HUES48 (cell line): ENCODE data around the gene MAML3.

Experiments used
- H3K27ac ChIP-seq: one replicate; pipeline ENCODE4 v1.7.0; 2013; ENCODE audit warnings: low read depth, low read length, inconsistent platforms
- H3K27me3 ChIP-seq: 2 replicates; pipeline ENCODE4 v1.6.1; 2013; ENCODE audit warnings: mild to moderate bottlenecking, low read length; ENCODE audit not compliant: control insufficient read depth, insufficient read depth
- H3K36me3 ChIP-seq: 2 replicates; pipeline ENCODE4 v1.6.1; 2013; ENCODE audit warnings: low read length; ENCODE audit not compliant: control insufficient read depth, insufficient read depth
- H3K4me1 ChIP-seq: 2 replicates; pipeline ENCODE4 v1.6.1; 2013; ENCODE audit warnings: mild to moderate bottlenecking, low read length; ENCODE audit not compliant: control insufficient read depth, insufficient read depth
- H3K4me3 ChIP-seq: 2 replicates; pipeline ENCODE4 v1.5.1; 2013; ENCODE audit warnings: mild to moderate bottlenecking, low read depth, low read length
- H3K9ac ChIP-seq: 2 replicates; pipeline ENCODE4 v1.6.1; 2013; ENCODE audit warnings: mild to moderate bottlenecking, low read depth, low read length, moderate library complexity
- H3K9me3 ChIP-seq: 2 replicates; pipeline ENCODE4 v1.6.1; 2013; ENCODE audit warnings: low read length; ENCODE audit not compliant: control insufficient read depth, insufficient read depth

The MAML3 gene

DNA sequence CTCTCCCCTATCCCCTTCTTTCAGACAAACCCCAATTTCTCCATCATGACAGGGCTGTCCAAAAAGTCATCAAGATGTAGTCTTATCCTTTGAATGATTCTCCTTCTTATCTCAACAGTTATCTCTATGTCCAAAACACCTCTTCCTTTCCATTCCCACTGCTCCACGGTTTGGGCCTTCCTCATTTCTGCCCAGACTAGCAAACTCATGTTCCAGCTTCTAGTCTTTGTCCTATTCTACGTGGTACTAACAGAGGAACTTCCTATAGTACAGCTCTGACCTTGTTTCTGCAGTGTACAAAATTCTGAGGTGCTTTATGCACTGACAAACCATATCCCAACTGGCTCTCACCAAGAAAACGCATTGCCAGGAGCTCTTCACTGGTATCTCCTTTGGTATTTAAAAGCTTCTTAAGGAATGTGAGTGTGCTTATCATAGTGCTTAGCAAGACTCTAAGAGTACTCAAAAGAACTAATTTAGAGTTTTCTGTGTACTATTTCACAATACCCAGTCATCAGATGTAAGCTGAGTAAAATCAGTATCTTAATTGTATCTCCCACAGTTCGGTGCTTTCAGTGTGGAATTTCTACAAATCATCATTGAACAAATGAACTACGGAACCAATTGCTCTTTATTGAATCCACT, 65.5 kb downstream of the MAML3 start:
- no peak overlapping the region for H3K27ac ChIP-seq
- H3K9me3 ChIP-seq, result no peaks in the 10 kb centered on the region
- no peak overlapping the region for H3K4me3 ChIP-seq
- no peak overlapping the region for H3K9ac ChIP-seq
- no peaks in the 10 kb centered on the region for H3K27me3 ChIP-seq
- H3K4me1 ChIP-seq, result peaks cover 43% of the 10 kb centered on the region
- H3K36me3 ChIP-seq, result no peaks in the 10 kb centered on the region

DNA sequence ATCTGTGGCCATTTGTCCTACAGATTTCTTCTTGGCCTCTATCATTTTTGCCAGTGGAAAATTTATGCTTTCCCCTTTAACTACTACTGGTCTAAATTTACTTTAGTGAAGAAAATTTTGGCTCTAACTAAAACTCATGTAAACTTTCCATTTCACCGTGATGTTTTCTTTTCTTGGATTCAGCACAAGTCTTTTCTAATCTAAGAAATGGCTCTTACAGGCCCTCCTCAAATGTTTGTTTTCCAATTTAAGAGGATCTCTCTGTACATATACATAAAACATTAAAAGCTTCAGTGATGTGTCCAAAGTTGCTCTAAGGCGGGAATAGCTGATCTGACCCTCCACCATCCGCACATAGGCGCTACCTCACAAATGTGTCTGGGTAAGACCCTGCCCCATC, 68.1 kb downstream of the MAML3 start:
- Histone ChIP-seq H3K4me1 (peaks cover 40% of the 10 kb centered on the region), H3K9ac (no peak overlapping the region), H3K9me3 (no peaks in the 10 kb centered on the region), H3K27me3 (no peaks in the 10 kb centered on the region), H3K4me3 (no peak overlapping the region), H3K36me3 (no peaks in the 10 kb centered on the region), H3K27ac (peak overlapping the region; percentile 8)

- peak overlapping the region; percentile 71 for H3K27ac ChIP-seq
- H3K9ac ChIP-seq, result no peak overlapping the region
- H3K9me3 ChIP-seq, result no peaks in the 10 kb centered on the region
- peaks cover 39% of the 10 kb centered on the region for H3K4me1 ChIP-seq
- H3K36me3 ChIP-seq, result no peaks in the 10 kb centered on the region
- no peaks in the 10 kb centered on the region for H3K27me3 ChIP-seq
- H3K4me3 ChIP-seq, result no peak overlapping the region
These were observed 68.8 kb downstream of the MAML3 start for GRCh38 chr4:140085062-140085622.

DNA sequence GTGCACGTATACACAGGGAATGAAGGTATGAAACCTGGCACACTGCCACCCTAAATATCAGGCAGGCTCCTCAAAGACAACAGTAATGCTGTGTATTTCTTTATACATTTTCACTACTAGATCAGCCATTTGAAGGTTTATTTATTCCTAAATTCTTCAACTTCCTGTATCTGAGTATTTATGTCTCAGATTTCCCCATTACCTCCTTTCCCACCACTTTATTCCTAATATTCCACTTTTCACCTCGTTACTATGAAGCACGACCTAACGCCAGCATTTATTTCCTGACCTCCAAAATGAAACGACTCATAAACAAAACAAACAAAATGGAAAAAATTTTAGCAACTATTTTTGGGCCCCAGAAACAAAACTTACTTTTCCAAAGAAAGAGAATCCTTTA, 69.6 kb downstream of the MAML3 start:
- Histone ChIP-seq H3K4me3 (no peak overlapping the region), H3K9me3 (no peaks in the 10 kb centered on the region), H3K27ac (peak overlapping the region; percentile 71), H3K27me3 (no peaks in the 10 kb centered on the region), H3K4me1 (peaks cover 44% of the 10 kb centered on the region), H3K36me3 (no peaks in the 10 kb centered on the region), H3K9ac (no peak overlapping the region)

DNA sequence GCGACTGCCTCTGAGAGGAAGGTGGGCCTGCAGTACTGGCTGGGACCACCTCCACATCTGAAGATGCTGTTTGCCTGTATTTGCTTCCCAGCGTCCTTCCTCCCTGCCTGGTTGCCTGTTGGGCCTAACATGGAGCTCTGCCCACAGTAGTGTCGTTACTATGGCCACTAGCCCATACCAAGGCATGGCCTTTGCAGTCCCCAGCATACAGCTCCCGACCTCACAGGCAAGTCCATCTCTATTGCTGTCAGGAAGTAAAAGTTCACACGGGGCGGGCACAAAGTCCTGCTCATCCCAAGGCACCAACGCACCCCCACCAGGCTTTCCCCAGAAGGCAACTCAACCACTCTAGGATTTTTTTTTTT, 71.6 kb downstream of the MAML3 start:
- Histone ChIP-seq H3K27me3 (no peaks in the 10 kb centered on the region), H3K9ac (no peak overlapping the region), H3K27ac (peak overlapping the region; percentile 40)

DNA sequence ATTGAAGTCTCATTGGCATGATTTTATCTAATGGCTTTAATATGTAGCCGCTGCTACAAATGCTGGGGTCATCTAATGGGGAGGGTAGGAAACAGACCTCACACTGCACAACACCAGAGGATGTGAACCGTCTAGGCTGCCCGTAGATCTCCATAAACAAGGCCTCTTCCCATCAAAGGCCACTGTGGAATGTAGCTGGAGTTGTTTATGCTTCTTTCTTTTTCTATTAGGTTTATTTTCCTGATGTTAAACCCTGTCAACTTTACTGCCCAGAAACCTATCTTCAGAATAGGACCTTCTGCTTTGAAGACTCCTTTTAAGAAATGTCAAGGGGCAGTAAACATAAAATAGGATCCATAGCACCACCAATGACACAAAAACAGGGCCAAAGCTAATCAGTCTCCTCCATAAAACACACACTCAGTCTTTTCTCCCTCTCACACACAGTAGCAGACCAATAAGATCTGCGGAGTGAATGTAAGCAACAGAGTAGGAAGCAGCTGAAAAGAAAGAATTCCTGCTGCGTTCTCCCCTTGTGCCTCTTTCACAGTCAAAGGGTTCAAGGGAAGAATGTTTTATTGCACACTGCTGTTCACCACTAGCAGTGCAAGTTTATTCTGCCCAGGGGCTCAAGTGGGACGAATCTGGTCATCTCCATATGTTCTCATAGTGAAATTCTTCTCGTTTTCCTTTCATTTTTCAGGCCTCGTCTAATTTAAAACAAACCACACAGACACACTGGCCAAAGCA, 72.2 kb downstream of the MAML3 start:
- peak overlapping the region; percentile 40 for H3K27ac ChIP-seq

More for the DNA sequence above, 71.6 kb downstream of the MAML3 start:
- Histone ChIP-seq H3K9me3 (no peaks in the 10 kb centered on the region), H3K4me3 (no peak overlapping the region), H3K36me3 (no peaks in the 10 kb centered on the region), H3K4me1 (peaks cover 48% of the 10 kb centered on the region)

DNA sequence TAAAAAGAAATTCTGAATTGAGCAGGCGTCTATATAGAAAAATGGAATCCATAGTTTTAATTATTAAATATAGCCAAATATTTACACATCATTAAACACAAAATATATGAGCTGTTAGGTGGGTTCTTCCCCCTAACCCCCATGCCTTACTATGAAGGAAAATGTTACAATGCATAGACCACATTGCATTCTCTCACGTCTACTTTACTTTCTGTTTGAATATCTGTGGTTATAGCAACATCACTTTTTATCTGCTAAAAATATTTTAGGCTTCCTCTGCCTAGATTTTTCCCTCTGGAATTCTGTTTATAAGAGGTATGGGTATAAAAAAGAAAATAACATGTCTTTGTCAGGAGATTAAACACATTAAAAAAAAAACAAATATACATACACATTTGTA, 73.1 kb downstream of the MAML3 start:
- no peaks in the 10 kb centered on the region for H3K9me3 ChIP-seq
- no peaks in the 10 kb centered on the region for H3K27me3 ChIP-seq
- no peaks in the 10 kb centered on the region for H3K36me3 ChIP-seq
- no peak overlapping the region for H3K9ac ChIP-seq
- H3K27ac ChIP-seq, result no peak overlapping the region
- no peak overlapping the region for H3K4me3 ChIP-seq
- peaks cover 48% of the 10 kb centered on the region for H3K4me1 ChIP-seq

More for the DNA sequence above, 72.2 kb downstream of the MAML3 start:
- Histone ChIP-seq H3K36me3 (no peaks in the 10 kb centered on the region), H3K9me3 (no peaks in the 10 kb centered on the region), H3K27me3 (no peaks in the 10 kb centered on the region), H3K4me3 (no peak overlapping the region), H3K4me1 (peaks cover 48% of the 10 kb centered on the region), H3K9ac (no peak overlapping the region)

DNA sequence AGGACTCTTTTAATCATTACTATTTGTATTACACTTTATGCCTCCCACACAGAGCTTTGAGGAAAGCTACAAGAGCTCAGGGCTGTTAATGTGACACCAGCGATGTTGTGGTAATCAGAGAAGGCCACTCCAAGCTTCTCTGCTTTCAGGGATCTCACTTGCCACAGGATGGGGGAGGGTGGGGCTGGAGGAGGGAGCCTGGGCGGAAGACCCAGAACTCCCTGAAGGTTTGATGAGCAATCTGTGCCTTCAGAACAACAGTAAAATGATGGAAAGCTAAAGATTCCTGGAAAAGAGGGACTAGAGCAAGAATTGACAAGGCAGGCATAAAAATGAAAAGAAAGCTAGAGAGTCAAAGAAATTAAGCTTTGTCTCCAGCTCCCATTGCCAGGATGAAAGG, 75.6 kb downstream of the MAML3 start:
- H3K4me1 ChIP-seq, result peaks cover 37% of the 10 kb centered on the region
- peak overlapping the region; percentile 52 for H3K27ac ChIP-seq
- no peaks in the 10 kb centered on the region for H3K36me3 ChIP-seq
- no peaks in the 10 kb centered on the region for H3K27me3 ChIP-seq
- no peak overlapping the region for H3K4me3 ChIP-seq
- H3K9me3 ChIP-seq, result no peaks in the 10 kb centered on the region
- no peak overlapping the region for H3K9ac ChIP-seq

- no peaks in the 10 kb centered on the region for H3K9me3 ChIP-seq
- H3K27me3 ChIP-seq, result no peaks in the 10 kb centered on the region
- no peaks in the 10 kb centered on the region for H3K36me3 ChIP-seq
- peaks cover 24% of the 10 kb centered on the region for H3K4me1 ChIP-seq
- no peak overlapping the region for H3K4me3 ChIP-seq
- no peak overlapping the region for H3K27ac ChIP-seq
- no peak overlapping the region for H3K9ac ChIP-seq
These were observed 77.7 kb downstream of the MAML3 start for GRCh38 chr4:140076307-140076706.

DNA sequence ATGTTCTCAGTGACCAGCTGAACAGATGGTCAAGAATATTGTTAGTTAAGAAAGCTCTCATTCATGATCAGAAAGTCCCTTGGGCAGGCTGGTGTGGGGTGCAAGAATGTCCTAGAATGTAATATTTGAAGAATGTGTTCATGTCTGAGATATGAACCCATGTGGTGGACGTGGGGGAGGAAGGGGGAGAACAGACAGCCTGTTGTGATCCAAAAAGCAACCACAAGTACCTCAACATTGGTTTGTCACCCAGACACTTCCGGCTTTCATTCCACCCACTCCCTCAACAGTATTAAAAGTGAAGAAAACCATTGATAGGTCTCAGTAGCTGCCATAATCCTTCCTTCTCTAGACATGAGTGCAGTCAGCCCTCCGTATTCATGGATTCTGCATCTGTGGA, 82.2 kb downstream of the MAML3 start:
- Histone ChIP-seq H3K36me3 (no peaks in the 10 kb centered on the region), H3K4me1 (peaks cover 9% of the 10 kb centered on the region; the same call in 1 of the 2 replicates), H3K27me3 (no peaks in the 10 kb centered on the region), H3K27ac (no peak overlapping the region), H3K9ac (no peak overlapping the region), H3K9me3 (no peaks in the 10 kb centered on the region), H3K4me3 (no peak overlapping the region)

- Histone ChIP-seq H3K27me3 (no peaks in the 10 kb centered on the region), H3K36me3 (no peaks in the 10 kb centered on the region), H3K9me3 (no peaks in the 10 kb centered on the region), H3K27ac (no peak overlapping the region), H3K4me3 (no peak overlapping the region), H3K9ac (no peak overlapping the region), H3K4me1 (peaks cover 9% of the 10 kb centered on the region; the same call in 1 of the 2 replicates)
These were observed 83.0 kb downstream of the MAML3 start for GRCh38 chr4:140070973-140071372.
